ENCODE results near the gene POLE.
"Not testable (repeated sequence)": the region's sequence is repeated elsewhere in the genome, so short reads cannot be mapped to it uniquely, and the experiment has no call there.

Gene POLE

GRCh38 chr12:132718644-132719043, 31.5 kb upstream of the POLE start:
- DNase-seq = no peak

GRCh38 chr12:132717531-132718387, 30.6 kb upstream of the POLE start:
- DNase-seq = no peak

DNA sequence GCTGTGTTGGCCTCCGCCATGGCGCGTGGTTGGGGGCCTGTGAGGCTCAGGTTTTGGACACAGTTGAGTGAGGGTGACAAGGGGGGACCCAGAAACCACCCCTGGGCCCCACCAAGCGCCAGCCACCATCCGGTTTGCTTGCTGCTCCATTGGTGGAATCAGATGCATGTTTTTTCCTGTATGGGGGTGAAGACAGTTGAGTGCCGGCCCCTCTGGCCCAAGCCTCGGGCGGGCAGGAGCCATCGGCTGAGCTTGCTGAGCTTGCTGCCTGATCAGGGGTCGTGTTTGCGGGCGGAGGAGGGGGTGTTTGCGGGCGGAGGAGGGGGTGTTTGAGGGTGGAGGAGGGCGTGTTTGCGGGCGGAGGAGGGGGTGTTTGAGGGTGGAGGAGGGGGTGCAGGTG, 29.9 kb upstream of the POLE start:
- DNase-seq = no peak

DNA sequence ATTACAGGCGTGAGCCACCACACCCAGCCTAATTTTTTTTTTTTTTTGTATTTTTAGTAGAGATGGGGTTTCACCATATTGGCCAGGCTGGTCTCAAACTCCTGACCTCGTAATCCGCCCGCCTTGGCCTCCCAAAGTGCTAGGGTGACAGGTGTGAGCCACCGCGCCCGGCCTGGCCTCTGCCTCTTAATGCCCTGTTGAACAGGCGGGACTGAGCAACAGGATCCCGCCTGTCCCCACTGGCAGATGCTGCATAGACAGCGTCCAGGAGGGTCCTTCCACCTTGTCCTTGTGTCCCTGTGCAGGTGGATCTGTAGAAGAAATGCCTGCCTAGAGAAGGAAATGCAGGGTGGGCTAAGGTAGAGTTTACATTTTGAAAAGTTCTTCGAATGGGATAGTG, 29.2 kb upstream of the POLE start:
- no peak for DNase-seq

- no peak for DNase-seq
These were observed 28.7 kb upstream of the POLE start for GRCh38 chr12:132715874-132716273.

DNA sequence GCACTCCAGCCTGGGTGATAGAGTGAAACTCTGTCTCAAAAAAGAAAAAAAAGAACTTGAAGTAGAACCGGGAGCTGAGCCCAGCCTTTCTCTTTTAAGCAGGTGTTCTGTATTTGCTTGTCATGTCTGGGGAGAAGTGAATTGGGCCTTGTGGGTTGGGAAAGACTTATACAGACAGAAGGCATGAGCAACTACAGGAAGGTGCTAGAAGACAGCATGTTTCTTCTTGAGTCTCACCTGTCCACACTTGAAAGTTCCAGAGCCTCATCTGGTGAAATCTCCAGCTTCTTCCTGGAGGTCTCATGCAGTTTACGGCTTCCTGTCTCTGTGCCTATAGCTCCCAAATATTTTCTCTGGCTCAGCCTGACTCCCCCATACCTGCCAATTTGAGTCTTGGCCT, 26.0 kb upstream of the POLE start:
- no peak for DNase-seq

GRCh38 chr12:132711080-132711843, 24.1 kb upstream of the POLE start:
- peak; percentile 54 for DNase-seq

DNA sequence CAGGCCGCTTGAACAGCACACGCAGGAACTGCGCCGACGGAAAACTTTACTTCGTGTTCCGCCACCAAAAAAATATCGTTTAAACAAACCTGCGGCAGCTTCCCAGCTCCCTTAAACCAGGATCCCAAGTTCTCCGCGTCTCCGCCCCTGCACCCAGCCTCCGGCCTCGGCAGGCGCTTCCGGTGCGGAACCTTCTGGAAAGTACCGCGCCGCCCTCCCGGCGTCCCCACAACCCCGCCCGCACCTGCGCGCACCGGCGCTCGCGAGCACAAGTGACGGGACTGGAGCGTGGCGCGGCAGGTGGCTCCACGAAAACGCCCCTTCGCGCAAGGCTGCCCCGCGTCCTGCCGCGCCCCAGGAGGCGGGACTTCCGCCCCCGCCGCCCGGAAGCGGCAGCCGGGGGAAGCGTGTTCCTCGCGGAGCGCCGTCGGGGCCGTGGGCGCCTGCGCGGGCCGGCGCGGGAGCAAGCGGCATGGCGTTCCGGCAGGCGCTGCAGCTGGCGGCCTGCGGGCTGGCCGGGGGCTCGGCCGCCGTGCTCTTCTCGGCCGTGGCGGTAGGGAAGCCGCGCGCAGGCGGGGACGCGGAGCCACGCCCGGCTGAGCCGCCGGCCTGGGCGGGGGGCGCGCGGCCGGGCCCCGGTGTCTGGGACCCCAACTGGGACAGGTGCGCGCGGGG, 23.4 kb upstream of the POLE start, which contains the start of gene PGAM5:
Gene PGAM5, plus strand, starts transcription at position 438 of the 675 bp plus-strand sequence. Its CDS starts 35 bp downstream, at position 473.
- DNase-seq = peak; percentile 91

DNA sequence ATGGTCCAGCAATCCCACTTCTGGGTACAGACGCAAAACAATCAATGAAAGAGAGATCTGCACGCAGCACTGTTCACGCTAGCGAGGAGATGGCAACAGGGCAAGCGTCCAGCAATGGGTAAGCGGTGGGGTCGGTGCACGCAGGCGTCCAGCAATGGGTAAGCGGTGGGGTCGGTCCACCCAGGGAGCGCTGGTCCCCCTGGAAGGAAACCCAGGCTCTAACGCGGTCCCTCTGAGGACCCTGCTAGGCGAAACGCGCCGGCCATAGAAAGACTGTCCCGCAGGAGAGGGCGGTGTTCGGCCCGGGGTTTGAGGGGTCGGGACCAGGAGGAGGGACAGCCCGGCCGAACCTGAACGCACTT, 22.9 kb upstream of the POLE start:
- no peak for DNase-seq

DNA sequence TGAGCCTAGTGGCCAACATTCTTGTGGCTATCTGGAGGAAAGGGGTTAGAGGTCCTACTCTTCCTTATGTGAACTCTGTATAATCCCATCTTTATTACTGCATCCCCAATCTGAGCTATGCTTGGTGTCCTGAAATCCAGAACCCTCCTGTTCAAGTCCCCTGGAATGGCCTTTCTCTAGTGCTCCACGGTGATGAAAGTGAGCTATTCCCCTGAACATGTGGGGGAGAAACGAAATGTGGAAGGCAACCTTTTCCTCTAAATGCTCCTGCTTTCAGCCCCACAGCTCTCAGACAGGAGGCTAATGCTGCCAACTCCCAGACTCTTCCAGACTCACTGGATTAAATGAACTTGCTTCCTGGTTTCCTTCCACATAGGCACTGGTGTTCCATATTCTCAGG, 21.0 kb upstream of the POLE start:
- DNase-seq = no peak

- no peak for DNase-seq
These were observed 20.1 kb upstream of the POLE start for GRCh38 chr12:132707241-132707640.

DNA sequence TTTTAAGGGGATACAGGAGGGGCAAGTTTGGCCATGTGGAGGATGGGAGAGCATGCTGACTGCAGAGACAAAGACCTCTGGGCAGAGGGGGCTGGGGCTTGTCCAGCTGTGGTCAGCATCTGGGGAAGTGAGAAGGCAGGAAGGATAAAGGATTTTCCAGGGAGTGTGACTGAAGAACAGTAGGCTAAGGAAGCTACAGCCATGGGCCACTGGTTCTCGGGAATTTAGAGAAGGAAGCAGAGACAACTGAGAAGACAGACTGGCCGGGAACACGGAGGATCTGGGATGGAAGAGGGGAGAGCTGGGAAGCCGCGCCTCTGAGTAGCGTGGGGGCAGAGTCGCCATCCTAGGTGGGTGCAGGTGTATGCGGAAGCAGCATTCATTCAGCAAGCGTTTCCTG, 16.5 kb upstream of the POLE start:
- DNase-seq = no peak

GRCh38 chr12:132702640-132703039, 15.5 kb upstream of the POLE start:
- no peak for DNase-seq

GRCh38 chr12:132700212-132700822, 13.2 kb upstream of the POLE start:
- no peak for DNase-seq

- DNase-seq = no peak
These were observed 11.2 kb upstream of the POLE start for GRCh38 chr12:132698341-132698740.

DNA sequence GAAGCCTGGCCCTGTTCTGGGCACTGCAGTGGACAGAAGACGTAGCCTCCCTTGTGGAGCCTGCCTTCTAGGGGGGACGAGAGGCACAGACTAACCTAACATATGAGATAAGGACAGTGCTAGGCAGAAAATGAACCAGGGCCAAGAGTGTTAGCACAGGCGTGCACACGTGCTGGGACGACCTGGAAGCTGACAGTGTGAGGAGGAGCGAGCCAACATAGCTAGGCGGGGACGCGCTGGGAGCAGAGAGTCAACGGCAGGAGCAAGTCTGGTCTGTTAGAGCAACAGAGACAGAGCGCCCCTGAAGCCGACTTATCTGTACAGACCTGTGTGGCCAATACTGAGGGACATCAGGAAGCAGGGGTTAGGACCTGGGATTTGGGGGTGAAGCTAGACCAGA, 8.3 kb upstream of the POLE start:
- DNase-seq = no peak

GRCh38 chr12:132694888-132695287, 7.7 kb upstream of the POLE start:
- DNase-seq = not testable (repeated sequence)

- DNase-seq = not testable (repeated sequence)
These were observed 4.9 kb upstream of the POLE start for GRCh38 chr12:132692030-132692429.

DNA sequence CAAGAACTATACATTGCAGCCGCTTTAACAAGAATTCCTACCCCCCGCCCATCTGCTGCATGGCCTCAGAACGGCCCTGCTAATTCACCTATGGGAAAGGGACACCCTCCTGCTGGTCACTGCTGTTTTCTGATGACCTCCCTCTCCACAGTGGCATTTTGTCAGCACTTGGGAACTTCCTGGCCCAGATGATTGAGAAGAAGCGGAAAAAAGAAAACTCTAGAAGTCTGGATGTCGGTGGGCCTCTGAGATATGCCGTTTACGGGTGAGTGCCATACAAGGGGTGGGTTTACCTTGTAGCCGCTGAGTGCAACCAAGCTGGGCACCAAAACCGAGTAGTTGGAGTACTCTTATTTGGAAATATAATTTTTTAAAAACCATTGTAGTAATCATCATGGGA, 3.0 kb upstream of the POLE start:
- DNase-seq = no peak

GRCh38 chr12:132689227-132689626, 2.1 kb upstream of the POLE start:
- peak; percentile 13 for DNase-seq

GRCh38 chr12:132686825-132687210, 324 bp downstream of the POLE start:
- DNase-seq = no peak

DNA sequence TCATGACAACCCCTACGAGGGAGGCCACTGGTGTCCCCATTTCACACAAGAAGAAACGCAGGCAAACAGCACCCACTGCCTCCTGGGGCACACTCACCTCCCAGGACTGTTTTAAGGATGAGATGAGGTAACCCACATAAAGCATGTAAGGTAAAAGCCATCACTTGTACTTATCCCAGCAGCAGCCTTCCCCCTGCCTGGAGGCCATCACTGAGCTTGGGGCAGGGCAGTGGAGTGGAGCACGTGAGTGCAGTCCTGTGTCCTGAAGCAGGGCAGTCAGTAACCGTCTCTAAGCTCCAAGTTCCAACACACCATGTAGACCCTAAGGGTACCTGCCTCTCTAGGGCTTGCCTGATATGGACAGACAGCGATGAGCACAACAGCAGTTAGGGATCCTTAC, 1.7 kb downstream of the POLE start:
- DNase-seq = no peak

DNA sequence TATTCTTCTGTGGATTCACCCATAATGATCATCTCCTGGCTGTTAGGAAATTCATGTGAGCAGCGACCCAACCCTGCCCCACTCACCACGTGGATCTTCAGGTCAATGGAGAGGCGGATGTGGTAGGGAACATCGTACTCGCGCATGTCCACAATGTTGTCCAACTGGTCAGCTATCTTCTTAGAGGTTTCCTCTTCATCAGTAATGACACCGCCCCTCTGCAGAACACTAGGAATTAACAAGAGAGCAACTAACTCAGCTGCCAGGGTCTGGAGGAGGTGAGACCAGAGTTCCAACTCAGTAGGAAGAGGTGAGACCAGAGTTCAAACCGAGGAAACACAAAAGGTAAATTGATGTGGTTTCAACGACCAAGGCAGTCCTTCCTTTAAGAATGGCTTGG, 9.7 kb downstream of the POLE start:
- DNase-seq = no peak
